HL-60 (cell line): Measurements from ENCODE around the gene EIF2S1.

Source experiments
- DNase-seq, 2 experiments: peaks; one replicate each; pipeline ENCODE4 v3.0.0-alpha.2; 2010 to 2020; ENCODE audit warnings: low read depth in 1 of 2, low spot score in 1 of 2
- H3K27ac ChIP-seq: fragments of 250-450 bp; sonication (Bioruptor Pico); replicated peaks from 2 replicates; pipeline ENCODE4 v1.5.1; 2020; ENCODE audit warnings: mild to moderate bottlenecking, moderate library complexity
- H3K27me3 ChIP-seq: fragments of 250-450 bp; sonication (Bioruptor Pico); 2 replicates; pipeline ENCODE4 v1.5.1; 2021; ENCODE audit warnings: mild to moderate bottlenecking, moderate library complexity; ENCODE audit not compliant: insufficient read depth, poor library complexity, severe bottlenecking
- H3K4me3 ChIP-seq: replicated peaks from 2 replicates; pipeline ENCODE4 v1.5.1; 2011; ENCODE audit warnings: mild to moderate bottlenecking, control low read depth, low read length; ENCODE audit not compliant: insufficient read depth
- CTCF ChIP-seq: IDR thresholded peaks from one replicate; pipeline ENCODE4 v1.5.1; 2011; ENCODE audit warnings: low read length, control low read depth, inconsistent platforms; ENCODE audit not compliant: insufficient read depth
- GABPA ChIP-seq: IDR thresholded peaks from 2 replicates; pipeline ENCODE4 v1.6.1; 2012; ENCODE audit warnings: low read depth
- POLR2AphosphoS5 ChIP-seq: IDR thresholded peaks from 2 replicates; pipeline ENCODE4 v1.6.1; 2012; ENCODE audit warnings: low read depth
- REST ChIP-seq: IDR thresholded peaks from 2 replicates; pipeline ENCODE4 v1.6.1; 2012; ENCODE audit warnings: low read depth; ENCODE audit not compliant: insufficient replicate concordance
- SPI1 ChIP-seq: IDR thresholded peaks from 2 replicates; pipeline ENCODE4 v1.6.1; 2012; ENCODE audit warnings: low read depth, mild to moderate bottlenecking, borderline replicate concordance

EIF2S1 gene

GRCh38 chr14:67416810-67417209, 56.7 kb downstream of the EIF2S1 start:
- no peak for DNase-seq
- Histone ChIP-seq H3K27ac (no peak overlapping the region), H3K4me3 (no peak overlapping the region), H3K27me3 (no peaks in the 10 kb centered on the region)
- TF ChIP-seq REST (no peak), GABPA (no peak), POLR2AphosphoS5 (no peak), SPI1 (no peak), CTCF (no peak)

GRCh38 chr14:67417633-67418032, 57.5 kb downstream of the EIF2S1 start:
- Histone ChIP-seq H3K4me3 (no peak overlapping the region), H3K27me3 (no peaks in the 10 kb centered on the region), H3K27ac (no peak overlapping the region)
- TF ChIP-seq POLR2AphosphoS5, result no peak
- TF ChIP-seq SPI1, result no peak
- no peak for TF ChIP-seq REST
- no peak for TF ChIP-seq CTCF
- TF ChIP-seq GABPA, result no peak
- no peak for DNase-seq

- no peak for DNase-seq
- TF ChIP-seq REST (no peak), GABPA (no peak), CTCF (no peak), POLR2AphosphoS5 (no peak), SPI1 (no peak)
- no peak overlapping the region for H3K4me3 ChIP-seq
- H3K27me3 ChIP-seq, result no peaks in the 10 kb centered on the region
- H3K27ac ChIP-seq, result no peak overlapping the region
Observed at GRCh38 chr14:67418401-67419191, 58.5 kb downstream of the EIF2S1 start.
